HT-29 (cell line): ENCODE results near the gene CUEDC2. TPM values are rescaled to one million over a fixed set of nuclear protein-coding genes. Genes with fewer than 3 reads are reported as not detected.

Source experiments
- DNase-seq: peaks from one replicate; pipeline ENCODE4 v3.0.0-alpha.2; 2015; ENCODE audit warnings: low spot score
- total RNA-seq: library from RNA; depleted of rRNA; stranded (reverse); fragments of >200 nt; shearing (Covaris generic); gene quantifications from 2 replicates; pipeline ENCODE4 v1.2.3, GENCODE V29; 2014

The CUEDC2 gene
- total RNA-seq, 1 experiment from 2014 or later = 37.0 TPM

DNA sequence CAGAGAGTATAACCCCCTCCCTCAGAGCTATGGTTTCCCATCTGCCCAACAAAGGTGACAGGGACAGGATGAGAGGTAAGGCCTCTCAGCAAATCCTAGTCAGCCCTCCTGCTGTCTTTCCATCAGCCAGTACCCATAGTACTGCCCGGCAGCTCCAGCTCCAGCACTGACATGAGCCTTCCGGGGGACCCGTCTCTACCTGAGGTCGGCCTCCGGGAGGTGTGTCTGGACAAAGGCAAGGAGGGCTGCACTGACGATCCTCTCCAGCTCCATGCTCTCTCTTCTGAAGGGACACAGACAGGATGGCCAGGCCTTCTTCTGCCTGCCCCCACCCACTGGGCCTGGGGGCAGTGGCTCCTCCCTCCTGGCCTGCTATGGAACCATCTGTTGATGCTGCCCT lies 7.5 kb downstream of the CUEDC2 start:
- no peak for DNase-seq

DNA sequence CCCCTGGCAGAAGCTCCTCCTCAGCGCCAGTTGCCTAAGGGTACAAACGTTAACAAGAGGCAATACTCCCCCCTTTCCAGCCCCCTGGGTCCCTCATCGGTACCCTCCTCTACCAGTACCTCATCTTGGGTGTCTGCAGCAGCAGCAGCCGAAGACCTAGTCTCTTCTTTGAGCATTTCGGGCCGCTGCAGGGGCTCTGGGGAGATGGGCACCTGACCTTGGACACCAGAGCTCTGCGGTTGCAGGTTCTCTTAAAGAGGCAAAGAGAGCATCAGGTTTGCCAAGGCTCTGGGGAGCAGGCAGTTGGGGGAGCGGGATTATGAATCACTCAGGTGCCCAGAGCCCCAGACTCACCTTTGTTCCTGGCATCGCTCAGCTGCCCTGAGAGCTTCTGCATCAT lies 8.2 kb downstream of the CUEDC2 start:
- DNase-seq = no peak

DNA sequence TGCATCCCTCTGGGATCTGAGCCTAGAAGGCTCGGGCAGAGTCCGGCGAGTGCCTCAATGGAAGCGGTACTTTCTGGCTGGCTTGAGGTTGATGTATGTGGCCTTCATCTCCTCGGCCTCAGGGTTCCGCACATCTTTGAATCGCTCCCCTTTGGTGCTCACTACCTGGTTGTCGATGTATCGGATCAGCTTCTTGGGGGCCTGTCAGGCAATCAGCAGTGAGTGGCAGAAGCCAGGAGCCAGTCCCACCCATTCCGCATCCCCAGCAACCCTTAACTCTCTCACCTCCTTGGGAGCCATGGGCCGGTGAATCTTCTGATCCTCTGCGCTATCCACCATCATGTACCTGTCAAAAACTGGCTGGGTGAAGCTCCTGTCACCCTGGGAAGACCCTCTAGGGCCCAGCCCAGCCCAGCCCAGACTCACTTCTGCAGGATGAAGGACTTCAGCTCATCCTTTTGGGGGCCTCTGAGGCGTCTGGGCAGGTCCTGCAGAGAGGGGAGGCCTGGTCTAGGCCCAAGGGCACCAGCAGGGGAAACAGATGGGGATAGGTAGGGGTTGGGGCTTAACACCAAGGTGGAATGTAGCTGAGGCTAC lies 8.9 kb downstream of the CUEDC2 start:
- no peak for DNase-seq

DNA sequence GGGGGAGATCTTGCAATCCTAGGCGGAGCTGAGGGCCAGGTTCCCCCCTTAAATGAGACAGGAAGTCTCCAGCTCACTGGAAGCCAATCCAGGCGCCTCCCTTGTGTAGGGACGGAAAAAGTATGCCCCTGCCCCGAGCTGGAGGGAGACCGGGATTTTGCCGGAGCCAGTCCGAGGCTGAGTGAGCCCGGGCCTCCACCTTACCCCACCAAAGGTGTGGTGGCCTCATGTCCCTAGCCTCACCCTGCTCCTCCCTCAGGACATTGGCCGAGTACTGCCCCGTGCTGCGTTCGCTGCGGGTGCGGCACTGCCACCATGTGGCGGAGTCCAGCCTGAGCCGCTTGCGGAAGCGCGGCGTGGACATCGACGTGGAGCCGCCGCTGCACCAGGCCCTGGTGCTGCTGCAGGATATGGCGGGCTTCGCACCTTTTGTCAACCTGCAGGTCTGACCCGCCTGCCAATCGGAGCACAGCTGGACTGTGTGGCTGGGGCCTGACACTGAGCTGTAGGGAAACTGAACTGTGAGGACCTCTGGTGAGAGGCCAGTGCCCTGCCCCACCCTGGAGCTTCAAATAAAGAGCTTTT lies 9.7 kb downstream of the CUEDC2 start:
- peak; percentile 91 for DNase-seq

DNA sequence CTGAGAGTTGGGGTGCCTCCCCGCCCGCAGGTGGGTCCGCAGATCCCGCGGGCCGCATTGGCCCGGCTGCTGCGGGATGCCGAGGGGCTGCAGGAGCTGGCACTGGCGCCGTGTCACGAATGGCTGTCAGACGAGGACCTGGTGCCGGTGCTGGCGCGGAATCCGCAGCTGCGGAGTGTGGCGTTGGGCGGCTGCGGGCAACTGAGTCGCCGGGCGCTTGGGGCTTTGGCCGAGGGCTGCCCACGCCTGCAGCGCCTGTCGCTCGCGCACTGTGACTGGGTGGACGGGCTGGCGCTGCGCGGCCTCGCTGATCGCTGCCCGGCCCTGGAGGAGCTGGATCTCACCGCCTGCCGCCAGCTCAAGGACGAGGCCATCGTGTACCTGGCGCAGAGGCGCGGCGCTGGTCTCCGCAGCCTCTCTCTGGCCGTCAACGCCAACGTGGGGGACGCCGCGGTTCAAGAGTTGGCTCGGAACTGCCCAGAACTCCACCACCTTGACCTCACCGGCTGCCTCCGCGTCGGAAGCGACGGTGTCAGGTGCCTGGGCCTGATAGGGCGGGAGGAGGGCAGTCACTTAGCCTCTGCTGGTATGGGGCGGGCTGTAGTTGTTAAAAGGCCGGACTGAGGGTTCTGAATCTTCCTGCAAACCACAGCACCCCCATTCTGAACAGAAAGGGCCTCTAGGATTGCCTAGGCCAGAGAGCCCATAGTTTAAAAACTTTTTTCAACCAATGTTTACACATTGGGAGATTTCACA lies 10.4 kb downstream of the CUEDC2 start:
- peak; percentile 72 for DNase-seq

DNA sequence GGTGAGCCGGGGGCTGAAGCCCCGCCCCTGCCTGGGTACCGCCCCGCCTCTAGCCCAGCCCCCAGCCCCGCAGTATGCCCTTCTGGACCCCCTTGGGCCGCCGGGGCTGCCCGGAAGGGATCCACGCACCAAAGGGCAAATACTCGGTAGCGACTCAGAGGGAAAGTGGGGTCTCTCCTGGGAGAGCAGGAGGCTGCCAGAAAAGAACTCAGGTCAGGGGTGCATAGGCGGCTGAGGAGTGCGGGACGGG lies 10.9 kb downstream of the CUEDC2 start:
- DNase-seq = no peak

DNA sequence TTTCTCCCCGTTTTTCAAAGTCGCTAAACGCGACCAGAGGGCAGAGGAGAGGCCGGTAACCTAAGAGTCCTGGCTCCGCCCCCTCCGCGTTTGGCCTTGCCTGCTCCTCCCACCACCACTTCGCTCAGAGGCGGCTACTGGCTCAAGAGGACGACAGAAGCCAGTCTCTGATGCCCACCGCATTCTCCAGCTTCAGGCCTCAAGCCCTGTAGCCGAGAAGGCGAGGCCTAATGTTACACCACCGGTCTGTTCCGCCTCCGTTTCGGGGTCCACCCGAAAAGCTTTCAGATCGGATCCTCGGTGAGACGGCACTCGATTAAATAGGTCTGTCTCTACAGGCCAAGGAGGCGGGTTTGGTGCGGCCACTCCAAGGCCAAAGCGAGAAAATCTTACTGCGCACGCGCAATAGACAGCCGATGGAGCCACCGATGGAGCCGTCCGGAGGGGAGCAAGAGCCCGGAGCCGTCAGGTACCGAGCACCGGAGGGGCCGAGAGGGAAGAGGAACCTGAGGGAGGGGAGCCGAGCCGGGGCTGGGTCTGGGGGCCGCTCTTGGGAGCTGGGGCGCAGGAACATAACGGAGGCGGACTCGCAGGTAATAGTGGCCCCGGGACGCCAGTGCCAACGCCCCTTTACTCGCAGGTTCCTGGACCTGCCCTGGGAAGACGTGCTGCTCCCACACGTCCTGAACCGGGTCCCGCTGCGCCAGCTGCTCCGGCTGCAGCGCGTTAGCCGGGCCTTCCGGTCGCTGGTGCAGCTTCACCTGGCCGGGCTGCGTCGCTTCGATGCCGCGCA lies 11.5 kb downstream of the CUEDC2 start, which contains the start of gene FBXL15:
FBXL15 (plus strand) TSS at position 123 of the 793 bp plus-strand sequence; CDS start at position 417, 294 bp downstream.
- DNase-seq = peak; percentile 99

DNA sequence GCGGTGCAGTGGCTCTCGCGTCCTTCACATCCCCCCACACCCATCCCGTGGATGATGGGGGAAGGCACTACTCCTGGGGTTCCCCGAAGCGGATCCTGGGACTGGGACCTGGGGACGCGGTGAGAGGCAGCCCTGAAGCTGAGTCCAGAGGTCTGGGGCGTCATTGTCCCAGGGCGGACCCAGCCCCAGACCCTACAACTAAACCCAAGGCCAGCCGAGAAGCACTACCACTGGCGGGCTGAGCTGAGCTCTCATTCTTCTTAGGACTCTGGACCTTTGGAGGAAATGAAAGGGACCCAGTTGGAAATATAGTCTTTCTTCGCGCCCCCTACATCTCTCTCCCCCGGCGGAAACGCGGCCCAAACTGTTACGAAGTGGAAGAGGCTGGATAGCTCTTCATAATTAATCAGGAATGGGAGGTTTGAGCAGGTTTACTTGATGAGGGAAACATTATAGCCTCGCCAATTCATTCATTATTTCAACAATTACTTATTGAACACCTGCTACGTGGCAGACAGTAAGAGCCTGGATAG lies 12.1 kb downstream of the CUEDC2 start:
- no peak for DNase-seq

DNA sequence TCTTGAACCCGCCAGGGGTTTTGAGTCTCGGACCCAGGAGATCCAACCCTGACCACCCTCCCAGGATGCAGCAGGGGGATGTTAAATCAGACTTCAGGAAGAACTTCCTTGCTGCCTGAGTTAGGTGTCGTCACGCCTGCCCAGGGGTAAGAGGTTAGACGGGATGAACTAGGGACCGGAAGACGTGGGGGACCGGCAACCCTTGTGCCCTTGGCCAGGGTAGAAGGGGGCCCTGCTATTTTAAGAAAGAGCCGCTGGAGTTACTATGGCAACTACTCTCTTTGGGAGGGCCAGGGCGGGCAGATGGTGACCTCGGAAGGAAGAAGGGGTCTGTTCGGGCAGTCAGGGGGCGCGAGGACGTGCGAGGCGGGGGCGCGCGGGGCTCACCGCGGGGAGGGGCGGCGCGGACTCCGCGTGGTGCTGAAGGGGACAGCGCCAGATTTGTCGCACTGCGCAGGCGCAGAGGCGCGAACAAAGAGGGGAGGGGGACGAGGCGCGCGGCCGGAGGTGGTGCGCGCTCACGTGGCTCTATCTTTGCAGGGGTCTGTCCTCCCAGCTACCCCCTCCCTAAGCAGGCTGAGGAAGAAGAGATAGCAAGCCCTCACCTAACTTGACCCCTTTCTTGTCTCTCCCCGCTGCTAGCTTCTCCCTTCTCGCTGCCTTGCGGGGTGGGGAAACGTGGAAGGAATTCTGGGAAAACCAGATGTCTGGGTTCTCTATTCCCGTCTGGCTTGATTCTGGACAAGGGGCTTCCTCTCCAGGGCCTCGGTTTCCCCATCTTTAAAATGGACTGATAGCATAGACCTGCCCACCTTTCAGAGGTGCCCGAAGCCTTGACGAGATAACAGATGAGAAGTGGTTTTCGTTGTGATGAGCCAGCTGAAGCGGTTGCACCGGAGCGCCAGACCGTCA lies 12.8 kb downstream of the CUEDC2 start:
- peak; percentile 32 for DNase-seq

DNA sequence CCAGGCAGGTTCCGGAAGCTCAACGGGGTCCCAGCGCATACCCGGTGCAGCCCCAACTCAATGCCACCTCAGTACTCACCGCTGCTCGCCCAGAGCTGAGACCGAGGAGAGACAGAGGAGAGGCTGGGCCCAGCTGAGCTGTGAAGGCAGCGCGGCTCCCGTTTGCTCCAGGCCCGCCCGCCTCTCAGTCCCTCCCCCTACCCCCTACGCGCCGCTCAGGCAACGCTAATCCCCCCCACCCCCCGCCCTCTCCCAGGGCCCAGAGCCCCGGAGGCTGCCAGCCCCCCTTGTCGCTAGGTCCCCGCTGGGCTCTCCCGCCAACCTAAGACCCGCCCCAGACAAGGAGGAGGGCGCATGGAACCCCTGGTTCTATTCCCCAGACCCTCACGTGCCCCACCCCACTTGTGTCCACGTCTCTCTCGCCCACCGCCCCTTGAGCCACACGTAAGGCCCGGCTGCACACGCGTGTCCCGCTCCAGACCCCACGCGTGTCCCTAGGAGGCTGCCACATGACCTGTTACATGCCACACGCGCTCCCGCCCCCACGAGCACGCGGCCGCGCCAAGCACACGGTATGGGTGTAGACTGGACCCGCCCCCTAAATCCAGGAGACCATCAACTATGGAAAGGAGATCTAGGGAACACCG lies 13.6 kb downstream of the CUEDC2 start, which contains the start of gene PSD:
PSD (minus strand) TSS at position 164 of the 647 bp plus-strand sequence. CDS start 1,747 bp downstream, outside the sequence.
- DNase-seq = no peak

DNA sequence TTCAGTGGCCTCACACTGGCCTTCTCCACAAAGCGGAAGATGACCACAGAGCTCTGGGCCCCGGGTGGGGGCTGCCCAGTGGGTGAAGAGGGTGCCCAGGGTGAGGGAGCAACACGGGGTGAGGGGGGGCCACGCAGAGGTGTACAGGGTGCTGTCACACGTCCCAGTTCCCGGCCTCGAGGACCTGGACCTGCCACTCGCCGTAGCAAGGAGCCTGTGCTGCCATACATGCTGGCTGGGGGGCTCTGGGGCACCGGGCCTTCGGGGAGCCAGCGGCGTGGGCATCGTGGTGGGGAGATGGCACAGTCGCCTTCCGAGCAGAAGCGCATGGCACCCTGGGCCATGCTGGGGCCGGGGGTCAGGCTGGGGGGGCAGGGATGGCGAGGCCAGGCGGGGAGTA lies 15.7 kb downstream of the CUEDC2 start:
- no peak for DNase-seq

DNA sequence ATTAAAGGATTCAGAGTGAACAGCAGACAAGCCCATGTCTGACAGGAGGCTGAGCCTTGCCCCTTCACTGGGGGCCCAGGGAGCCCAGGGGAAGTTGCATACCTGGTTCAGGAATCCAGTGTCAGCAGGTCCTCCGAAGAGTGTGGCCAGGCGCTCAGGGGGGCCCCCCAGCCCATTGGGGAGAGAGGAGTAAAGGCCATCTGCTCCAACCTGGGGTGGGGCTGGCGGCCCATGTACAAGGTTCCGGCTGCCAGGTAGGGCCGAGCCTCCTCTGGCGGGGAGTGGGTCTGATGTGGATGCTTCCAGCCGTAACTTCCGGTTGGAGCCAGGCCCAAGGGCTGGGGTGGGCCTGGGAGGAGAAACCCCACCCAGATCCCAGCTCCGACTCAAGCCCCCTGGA lies 16.1 kb downstream of the CUEDC2 start:
- DNase-seq = no peak

DNA sequence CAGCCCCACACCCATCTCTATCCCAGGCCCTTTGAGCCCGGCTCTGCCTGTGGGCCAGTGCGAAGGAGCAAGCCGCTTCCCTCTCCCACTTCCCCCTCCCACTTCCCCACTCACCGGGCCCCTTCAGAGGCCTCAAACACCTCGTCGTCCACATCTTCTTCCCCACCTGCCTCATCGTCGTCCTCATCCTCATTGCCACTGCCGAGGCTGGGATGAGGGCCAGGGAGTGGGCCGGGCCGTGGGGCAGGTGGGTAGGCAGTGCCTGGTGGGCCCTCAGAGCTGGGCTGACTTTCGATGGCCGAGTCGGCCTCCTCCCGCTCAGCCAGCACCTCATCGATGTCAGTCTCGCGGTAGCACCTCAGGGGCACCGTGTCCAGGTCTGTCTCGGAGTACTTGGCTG lies 17.6 kb downstream of the CUEDC2 start:
- no peak for DNase-seq

DNA sequence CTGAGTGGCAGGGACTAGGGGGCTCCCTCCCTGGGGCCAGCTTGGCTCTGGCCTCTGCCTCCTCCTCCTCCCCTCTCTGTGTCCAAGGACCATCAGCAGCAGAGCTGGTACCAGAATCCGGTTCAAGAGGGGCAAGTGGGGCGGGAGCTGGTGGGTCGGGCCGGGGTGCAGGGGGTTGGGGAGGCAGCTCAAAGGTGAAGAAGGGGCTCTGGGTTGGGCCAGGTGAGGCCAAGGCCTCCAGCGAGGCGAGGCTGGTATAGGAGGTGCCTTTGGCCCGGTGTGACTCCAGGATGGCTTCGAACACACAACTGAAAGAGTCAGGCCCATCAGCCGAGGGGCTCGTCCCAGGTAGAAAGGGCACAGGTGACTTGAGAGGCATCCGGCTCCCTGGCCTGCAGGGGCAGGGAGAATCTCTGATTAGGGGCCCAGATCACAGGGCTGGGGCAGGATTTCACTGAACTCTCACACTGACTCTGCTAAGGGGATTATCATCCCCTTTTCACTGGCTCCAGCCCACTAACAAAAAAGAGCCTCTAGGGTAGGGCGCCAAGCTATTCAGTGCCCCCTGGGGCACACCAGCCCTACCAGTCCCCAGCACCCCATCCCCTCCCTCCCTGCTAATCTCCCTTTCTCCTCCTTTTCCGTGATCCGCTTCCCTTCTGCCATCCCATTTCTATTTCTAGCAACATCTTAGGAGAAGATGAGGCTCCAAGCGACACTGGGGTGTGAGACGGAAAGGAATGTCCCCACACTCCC lies 18.4 kb downstream of the CUEDC2 start:
- no peak for DNase-seq

DNA sequence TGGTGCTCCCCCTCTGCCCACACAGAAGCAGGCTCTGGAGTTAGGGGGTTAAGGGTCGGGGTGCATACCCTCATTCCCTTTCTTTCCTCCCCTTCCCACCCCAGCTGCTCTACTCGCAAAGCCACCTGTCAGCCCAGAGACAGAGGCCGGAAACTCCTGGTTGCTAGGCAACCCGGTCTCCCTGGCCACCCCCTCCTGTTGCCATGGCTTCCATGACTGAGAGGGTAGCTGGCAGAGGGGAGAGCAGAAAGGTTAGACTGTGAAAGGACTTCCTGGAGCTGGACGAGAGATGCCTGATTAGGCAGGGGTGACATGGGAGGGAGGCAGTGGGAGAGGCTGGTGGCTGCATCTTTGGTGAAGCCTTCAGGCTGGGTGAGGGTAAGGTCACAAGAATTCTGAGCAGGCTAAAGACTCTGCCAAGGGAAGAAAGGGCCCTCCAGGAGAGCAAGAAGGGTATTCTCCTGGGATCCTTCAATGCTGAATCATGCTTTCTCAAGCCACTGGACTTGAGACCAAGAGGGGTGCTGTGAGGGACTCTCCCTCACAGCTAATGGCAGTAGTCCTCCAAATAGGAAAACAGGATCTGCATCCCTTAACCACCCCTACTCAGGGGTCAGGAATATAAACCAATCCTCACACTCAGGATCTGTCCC lies 19.2 kb downstream of the CUEDC2 start:
- no peak for DNase-seq

DNA sequence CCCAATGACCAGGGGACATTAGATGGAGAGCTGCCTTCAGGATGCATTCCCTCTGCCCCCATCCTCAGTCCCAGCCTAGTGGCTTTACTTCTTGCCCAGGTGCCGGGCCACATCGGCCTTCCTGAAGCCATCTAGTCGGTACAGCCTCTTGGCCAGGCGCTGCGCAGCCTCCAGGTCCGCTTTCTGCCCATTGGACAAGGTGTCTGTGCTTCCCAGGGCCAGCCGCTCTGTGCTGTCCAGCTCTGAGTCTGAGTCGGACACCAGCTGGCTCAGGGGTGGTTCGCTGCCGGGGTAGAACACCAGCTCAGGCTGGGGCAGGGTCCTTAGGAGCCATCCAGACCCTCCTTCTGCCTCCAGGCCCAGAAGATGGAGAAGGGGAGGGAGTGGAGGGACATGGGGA lies 20.1 kb downstream of the CUEDC2 start:
- no peak for DNase-seq

DNA sequence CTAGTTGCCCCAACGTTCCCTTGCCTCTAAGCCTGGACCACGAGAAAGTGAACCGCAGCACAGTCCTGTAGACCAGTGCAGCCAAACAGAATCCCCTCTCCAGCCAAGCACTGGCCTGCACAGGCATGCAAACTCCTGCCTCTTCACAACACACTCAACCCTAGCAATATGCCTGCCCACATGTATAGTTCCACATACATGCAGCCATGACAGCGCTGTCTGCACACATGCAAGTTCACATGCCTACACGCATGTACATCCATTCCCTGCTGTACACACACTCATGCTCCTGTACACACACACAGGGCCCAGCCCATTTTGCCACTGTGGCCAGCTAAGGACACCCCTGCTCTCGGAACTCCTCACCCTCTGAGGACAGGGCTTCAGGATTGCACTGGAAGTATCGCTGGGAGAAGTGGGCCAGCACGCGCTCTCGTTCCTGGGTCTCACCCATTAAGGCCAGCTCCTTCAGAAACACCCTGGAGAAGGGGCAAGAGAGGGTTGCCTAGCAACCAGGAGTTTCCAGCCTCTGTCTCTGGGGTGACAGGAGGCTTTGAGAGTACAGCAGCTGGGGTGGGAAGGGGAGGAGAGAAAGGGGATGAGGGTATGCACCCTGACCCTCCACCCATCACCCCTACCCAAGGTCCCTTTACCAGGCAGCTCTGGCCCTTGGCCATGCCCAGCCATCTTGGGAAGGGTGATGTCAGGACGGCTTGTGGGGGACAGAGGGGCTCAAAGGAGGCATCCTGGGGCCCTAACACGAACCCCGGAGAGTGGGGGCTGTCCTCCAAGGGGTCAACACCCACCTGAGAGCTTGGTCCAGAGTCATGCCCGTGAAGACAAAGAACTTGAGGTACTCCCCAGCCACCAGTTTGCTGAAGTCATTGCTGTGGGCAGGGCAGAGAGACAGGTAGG lies 20.8 kb downstream of the CUEDC2 start:
- no peak for DNase-seq

DNA sequence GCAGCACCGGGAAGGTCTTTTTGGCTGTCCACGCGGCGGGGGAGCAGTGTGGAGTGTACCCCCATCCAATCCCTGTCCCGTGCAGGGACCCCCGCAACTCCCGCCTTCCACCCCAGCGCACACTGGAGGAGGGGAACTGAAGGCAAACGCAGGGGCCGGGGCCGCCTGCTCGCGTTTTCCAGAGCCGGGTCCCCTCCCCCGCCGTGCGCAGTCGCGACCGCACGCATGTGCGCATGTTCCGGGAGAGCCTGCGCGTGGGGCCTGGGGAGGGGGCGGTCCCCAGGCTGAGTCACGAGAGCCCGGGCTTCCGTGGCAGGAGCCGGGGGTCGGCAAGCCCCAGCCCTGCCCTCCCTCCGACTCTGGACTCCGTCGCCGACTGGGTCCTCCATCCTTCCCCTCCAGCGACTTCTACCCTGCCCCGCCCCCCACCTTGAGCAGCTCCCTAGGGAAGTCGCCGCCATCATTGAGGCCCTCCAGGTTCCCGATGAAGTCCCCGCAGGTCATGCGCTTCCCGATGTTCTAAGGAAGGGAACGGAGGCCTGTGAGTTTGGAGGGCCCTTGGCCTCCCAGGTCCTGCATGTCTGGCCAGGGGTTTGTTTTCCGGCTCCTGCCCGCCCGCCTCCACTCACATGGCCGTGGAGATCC lies 21.8 kb downstream of the CUEDC2 start:
- no peak for DNase-seq
